Measurements from ENCODE around the gene POLL. TPM values are rescaled to one million over a fixed set of nuclear protein-coding genes. Genes with fewer than 3 reads are reported as not detected.

POLL gene
- total RNA-seq, 1 donor from 2014 or later: 27.8 TPM

- peaks cover 3% of the 10 kb centered on the region for H3K4me1 Mint-ChIP-seq (ENCODE audit: low read depth, unreplicated experiment)
- no peak for DNase-seq (ENCODE audit: low read depth)
- H3K9me3 ChIP-seq (ENCODE audit: insufficient read depth, low read depth, low read length): no peaks in the 10 kb centered on the region
- peaks cover 8% of the 10 kb centered on the region for H3K27me3 ChIP-seq (ENCODE audit: insufficient read depth, low read length)
- no peak overlapping the region for H3K9ac ChIP-seq (ENCODE audit: low read length)
- H3K36me3 Mint-ChIP-seq (ENCODE audit: low read depth, unreplicated experiment): peaks cover 19% of the 10 kb centered on the region
- H3K4me3 ChIP-seq (ENCODE audit: insufficient read depth, low read depth, low read length): no peak overlapping the region
- no peak overlapping the region for H3K4me2 ChIP-seq (ENCODE audit: low read length)
- H3K9me3 Mint-ChIP-seq (ENCODE audit: unreplicated experiment): peaks cover 2% of the 10 kb centered on the region
- H2AFZ ChIP-seq (ENCODE audit: low read depth, low read length): no peak overlapping the region
- H3K79me2 ChIP-seq (ENCODE audit: insufficient read depth, low read length): no peaks in the 10 kb centered on the region
- H4K20me1 ChIP-seq (ENCODE audit: insufficient read depth, low read length): no peaks in the 10 kb centered on the region
- FAIRE-seq: no peak
- no peaks in the 10 kb centered on the region for H3K4me1 ChIP-seq (ENCODE audit: insufficient read depth, low read length)
- no peak overlapping the region for H3K27ac ChIP-seq (ENCODE audit: low read depth, low read length)
- peaks cover 15% of the 10 kb centered on the region for H3K27me3 Mint-ChIP-seq (ENCODE audit: low read depth, unreplicated experiment)
- H3K4me3 Mint-ChIP-seq (ENCODE audit: unreplicated experiment): no peak overlapping the region
- TF ChIP-seq CTCF (IDR thresholded peaks at IDR 0.05; ENCODE audit: insufficient read depth, low read depth, low read length) (no peak), EZH2 (IDR thresholded peaks at IDR 0.05; ENCODE audit: insufficient read depth, low read length) (no peak)
- no peaks in the 10 kb centered on the region for H3K36me3 ChIP-seq (ENCODE audit: insufficient read depth, low read length)
- no peak overlapping the region for H3K27ac Mint-ChIP-seq (ENCODE audit: unreplicated experiment)
These were observed 27.6 kb downstream of the POLL start for GRCh38 chr10:101560298-101561067.

- Mint-ChIP-seq H3K4me3 (ENCODE audit: unreplicated experiment) (no peak overlapping the region), H3K27me3 (ENCODE audit: low read depth, unreplicated experiment) (peaks cover 12% of the 10 kb centered on the region), H3K9me3 (ENCODE audit: unreplicated experiment) (peaks cover 2% of the 10 kb centered on the region), H3K27ac (ENCODE audit: unreplicated experiment) (no peak overlapping the region), H3K36me3 (ENCODE audit: low read depth, unreplicated experiment) (peaks cover 23% of the 10 kb centered on the region), H3K4me1 (ENCODE audit: low read depth, unreplicated experiment) (peaks cover 3% of the 10 kb centered on the region)
- DNase-seq (ENCODE audit: low read depth): no peak
- Histone ChIP-seq H4K20me1 (ENCODE audit: insufficient read depth, low read length) (no peaks in the 10 kb centered on the region), H3K79me2 (ENCODE audit: insufficient read depth, low read length) (no peaks in the 10 kb centered on the region), H3K9ac (ENCODE audit: low read length) (no peak overlapping the region), H3K27me3 (ENCODE audit: insufficient read depth, low read length) (peaks cover under 1% of the 10 kb centered on the region), H3K27ac (ENCODE audit: low read depth, low read length) (no peak overlapping the region), H3K4me3 (ENCODE audit: insufficient read depth, low read depth, low read length) (no peak overlapping the region), H2AFZ (ENCODE audit: low read depth, low read length) (no peak overlapping the region), H3K4me1 (ENCODE audit: insufficient read depth, low read length) (no peaks in the 10 kb centered on the region), H3K36me3 (ENCODE audit: insufficient read depth, low read length) (no peaks in the 10 kb centered on the region), H3K4me2 (ENCODE audit: low read length) (no peak overlapping the region), H3K9me3 (ENCODE audit: insufficient read depth, low read depth, low read length) (no peaks in the 10 kb centered on the region)
- TF ChIP-seq EZH2 (IDR thresholded peaks at IDR 0.05; ENCODE audit: insufficient read depth, low read length) (no peak), CTCF (IDR thresholded peaks at IDR 0.05; ENCODE audit: insufficient read depth, low read depth, low read length) (no peak)
- no peak for FAIRE-seq
These were observed 28.3 kb downstream of the POLL start for GRCh38 chr10:101559596-101560297.
